ENCODE measurements around the gene CEP104. TPM values are rescaled to one million over a fixed set of nuclear protein-coding genes. Genes with fewer than 3 reads are reported as not detected.

The CEP104 gene
- polyA plus RNA-seq, 1 of the 3 experiments (the other 2 are of a cell fraction): 19.2 TPM

DNA sequence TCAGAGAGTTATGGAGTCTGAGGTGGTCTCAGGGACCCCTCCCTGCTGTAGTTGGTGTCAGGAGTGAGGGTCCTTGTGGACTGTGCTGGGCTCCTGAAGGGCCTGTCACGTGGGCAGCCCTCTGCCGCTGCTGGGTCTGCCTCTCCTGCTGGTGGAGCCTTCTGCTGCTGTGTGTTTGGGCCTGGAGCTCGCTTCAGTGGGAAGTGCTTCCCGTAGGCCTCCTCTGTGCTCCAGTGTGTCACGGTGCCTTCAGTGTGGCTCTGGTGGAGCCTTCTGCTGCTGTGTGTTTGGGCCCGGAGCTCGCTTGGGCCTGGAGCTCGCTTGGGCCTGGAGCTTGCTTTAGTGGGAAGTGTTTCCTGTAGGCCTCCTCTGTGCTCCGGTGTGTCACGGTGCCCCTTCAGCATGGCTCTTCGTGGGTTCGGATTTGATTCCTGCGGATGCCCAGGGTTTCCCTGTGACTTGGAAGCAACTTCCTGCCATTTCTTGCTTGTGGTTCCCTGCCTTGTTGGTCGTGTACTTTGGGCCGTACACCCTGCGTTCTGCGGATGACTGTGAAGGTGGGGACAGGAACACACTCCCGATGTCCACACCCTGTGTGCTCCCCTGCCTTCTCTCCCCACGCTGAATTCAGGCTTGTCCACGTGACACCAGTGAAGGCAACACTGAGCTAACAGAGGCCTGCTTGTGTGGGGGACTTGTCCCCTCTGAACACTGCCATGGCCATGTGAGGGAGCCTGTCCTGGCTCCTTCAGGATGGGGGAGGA lies 23.6 kb upstream of the CEP104 start:
- Histone ChIP-seq H3K4me3 (ENCODE audit: low read depth in 2 of 2, low read length in 1 of 2) (no peak overlapping the region), H3K27ac (ENCODE audit: low read depth in 2 of 2, low read length in 1 of 2) (no peak overlapping the region), H3K36me3 (replicated peaks in 1 of 2; ENCODE audit: control insufficient read depth in 1 of 2, insufficient read depth in 2 of 2, low read length in 1 of 2) (peaks cover 7 to 15% of the 10 kb centered on the region in 2 experiments), H3K27me3 (ENCODE audit: insufficient read depth) (no peaks in the 10 kb centered on the region), H2AFZ (ENCODE audit: low read depth) (no peak overlapping the region), H3K9ac (no peak overlapping the region), H3K9me2 (no peaks in the 10 kb centered on the region), H3F3A (replicated peaks; ENCODE audit: insufficient read depth) (no peaks in the 10 kb centered on the region), H4K20me1 (ENCODE audit: insufficient read depth) (no peaks in the 10 kb centered on the region), H3K4me1 (ENCODE audit: control insufficient read depth in 1 of 2, insufficient read depth in 2 of 2, low read depth in 1 of 2, low read length in 1 of 2) (no peaks in the 10 kb centered on the region), H3K79me2 (ENCODE audit: insufficient read depth) (no peaks in the 10 kb centered on the region), H3K4me2 (no peak overlapping the region), H3K9me3 (no peaks in the 10 kb centered on the region)
- no peak for DNase-seq
- TF ChIP-seq, protein P1, sequence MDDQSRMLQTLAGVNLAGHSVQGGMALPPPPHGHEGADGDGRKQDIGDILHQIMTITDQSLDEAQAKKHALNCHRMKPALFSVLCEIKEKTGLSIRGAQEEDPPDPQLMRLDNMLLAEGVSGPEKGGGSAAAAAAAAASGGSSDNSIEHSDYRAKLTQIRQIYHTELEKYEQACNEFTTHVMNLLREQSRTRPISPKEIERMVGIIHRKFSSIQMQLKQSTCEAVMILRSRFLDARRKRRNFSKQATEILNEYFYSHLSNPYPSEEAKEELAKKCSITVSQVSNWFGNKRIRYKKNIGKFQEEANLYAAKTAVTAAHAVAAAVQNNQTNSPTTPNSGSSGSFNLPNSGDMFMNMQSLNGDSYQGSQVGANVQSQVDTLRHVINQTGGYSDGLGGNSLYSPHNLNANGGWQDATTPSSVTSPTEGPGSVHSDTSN (IDR thresholded peaks at IDR 0.05): no peak
- TF ChIP-seq EP300 (IDR thresholded peaks at IDR 0.05; ENCODE audit: borderline replicate concordance in 1 of 2, low read depth in 1 of 2, low read length in 1 of 2): no peak
- TF ChIP-seq, protein P2, sequence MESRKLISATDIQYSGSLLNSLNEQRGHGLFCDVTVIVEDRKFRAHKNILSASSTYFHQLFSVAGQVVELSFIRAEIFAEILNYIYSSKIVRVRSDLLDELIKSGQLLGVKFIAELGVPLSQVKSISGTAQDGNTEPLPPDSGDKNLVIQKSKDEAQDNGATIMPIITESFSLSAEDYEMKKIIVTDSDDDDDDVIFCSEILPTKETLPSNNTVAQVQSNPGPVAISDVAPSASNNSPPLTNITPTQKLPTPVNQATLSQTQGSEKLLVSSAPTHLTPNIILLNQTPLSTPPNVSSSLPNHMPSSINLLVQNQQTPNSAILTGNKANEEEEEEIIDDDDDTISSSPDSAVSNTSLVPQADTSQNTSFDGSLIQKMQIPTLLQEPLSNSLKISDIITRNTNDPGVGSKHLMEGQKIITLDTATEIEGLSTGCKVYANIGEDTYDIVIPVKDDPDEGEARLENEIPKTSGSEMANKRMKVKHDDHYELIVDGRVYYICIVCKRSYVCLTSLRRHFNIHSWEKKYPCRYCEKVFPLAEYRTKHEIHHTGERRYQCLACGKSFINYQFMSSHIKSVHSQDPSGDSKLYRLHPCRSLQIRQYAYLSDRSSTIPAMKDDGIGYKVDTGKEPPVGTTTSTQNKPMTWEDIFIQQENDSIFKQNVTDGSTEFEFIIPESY (IDR thresholded peaks at IDR 0.05; ENCODE audit: borderline replicate concordance, low read depth): no peak
- 93% methylated on average over 18 of the region's 20 CpGs for WGBS (ENCODE audit: low lambda C conversion rate)
- ChIA-PET POLR2A (no interaction called here), CTCF (no interaction called here)

DNA sequence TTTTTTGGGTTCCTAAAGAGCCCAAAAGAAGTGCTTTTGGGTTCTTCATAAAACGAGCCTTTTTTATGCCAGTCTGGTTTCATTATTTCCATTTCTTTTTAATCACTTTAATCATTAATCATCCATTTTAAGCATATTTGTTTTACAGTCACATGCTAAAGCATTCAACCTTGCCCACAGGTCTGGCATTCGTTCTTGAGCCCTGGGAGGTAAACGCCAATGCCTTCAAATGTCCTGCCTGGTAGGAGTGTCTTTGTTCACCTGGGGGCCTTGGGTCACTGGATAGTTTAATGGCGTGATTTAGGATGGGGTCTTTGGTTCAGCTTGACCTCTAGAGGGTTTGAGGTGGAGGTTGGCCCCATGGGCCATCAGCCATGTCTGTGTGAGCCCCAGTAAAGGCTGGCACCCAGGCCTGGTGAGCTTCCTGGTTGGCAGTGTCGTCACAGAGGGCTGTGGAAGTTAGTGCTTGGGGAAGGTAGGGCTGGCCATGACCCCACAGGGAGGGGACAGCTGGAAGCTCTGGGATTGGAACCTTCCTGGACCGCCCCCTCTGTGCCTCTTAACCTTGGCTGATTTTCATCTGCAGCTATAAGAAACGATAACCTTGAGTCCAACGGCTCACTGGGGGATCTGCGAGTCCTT lies 22.9 kb upstream of the CEP104 start:
- POLR2A ChIA-PET: no interaction called here
- no peak for TF ChIP-seq EZH2phosphoT487 (IDR thresholded peaks at IDR 0.05; ENCODE audit: borderline replicate concordance, low read depth)
- no peak for TF ChIP-seq YY1 (IDR thresholded peaks at IDR 0.05; ENCODE audit: low read depth)
- TF ChIP-seq FOXM1 (IDR thresholded peaks at IDR 0.05; ENCODE audit: low read depth): no peak
- TF ChIP-seq TAF1 (IDR thresholded peaks at IDR 0.05; ENCODE audit: borderline replicate concordance, low read depth, low read length): no peak
- TF ChIP-seq TCF12 (IDR thresholded peaks at IDR 0.05): no peak
- no peak for TF ChIP-seq SMC3 (IDR thresholded peaks at IDR 0.05; ENCODE audit: low read depth, low read length)
- no peak for TF ChIP-seq RAD21 (IDR thresholded peaks at IDR 0.05; ENCODE audit: low read length)
- TF ChIP-seq RCOR1 (IDR thresholded peaks at IDR 0.05; ENCODE audit: low read length): no peak
- TF ChIP-seq, protein P3, sequence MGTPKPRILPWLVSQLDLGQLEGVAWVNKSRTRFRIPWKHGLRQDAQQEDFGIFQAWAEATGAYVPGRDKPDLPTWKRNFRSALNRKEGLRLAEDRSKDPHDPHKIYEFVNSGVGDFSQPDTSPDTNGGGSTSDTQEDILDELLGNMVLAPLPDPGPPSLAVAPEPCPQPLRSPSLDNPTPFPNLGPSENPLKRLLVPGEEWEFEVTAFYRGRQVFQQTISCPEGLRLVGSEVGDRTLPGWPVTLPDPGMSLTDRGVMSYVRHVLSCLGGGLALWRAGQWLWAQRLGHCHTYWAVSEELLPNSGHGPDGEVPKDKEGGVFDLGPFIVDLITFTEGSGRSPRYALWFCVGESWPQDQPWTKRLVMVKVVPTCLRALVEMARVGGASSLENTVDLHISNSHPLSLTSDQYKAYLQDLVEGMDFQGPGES (IDR thresholded peaks at IDR 0.05; ENCODE audit: low read depth, low read length): no peak
- no peak for TF ChIP-seq RFX5 (IDR thresholded peaks at IDR 0.05; ENCODE audit: low read length)
- no peak for TF ChIP-seq ELF1 (IDR thresholded peaks at IDR 0.05)
- TF ChIP-seq, protein P4, sequence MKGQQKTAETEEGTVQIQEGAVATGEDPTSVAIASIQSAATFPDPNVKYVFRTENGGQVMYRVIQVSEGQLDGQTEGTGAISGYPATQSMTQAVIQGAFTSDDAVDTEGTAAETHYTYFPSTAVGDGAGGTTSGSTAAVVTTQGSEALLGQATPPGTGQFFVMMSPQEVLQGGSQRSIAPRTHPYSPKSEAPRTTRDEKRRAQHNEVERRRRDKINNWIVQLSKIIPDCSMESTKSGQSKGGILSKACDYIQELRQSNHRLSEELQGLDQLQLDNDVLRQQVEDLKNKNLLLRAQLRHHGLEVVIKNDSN (IDR thresholded peaks at IDR 0.05; ENCODE audit: borderline replicate concordance, low read depth): no peak
- no peak for TF ChIP-seq GATA2 (CRISPR knock-in tag; IDR thresholded peaks at IDR 0.05)
- TF ChIP-seq RXRA (IDR thresholded peaks at IDR 0.05; ENCODE audit: borderline replicate concordance, low read depth): no peak
- TF ChIP-seq, protein P5, sequence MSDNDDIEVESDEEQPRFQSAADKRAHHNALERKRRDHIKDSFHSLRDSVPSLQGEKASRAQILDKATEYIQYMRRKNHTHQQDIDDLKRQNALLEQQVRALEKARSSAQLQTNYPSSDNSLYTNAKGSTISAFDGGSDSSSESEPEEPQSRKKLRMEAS (IDR thresholded peaks at IDR 0.05; ENCODE audit: low read depth): no peak
- TF ChIP-seq, protein P6, sequence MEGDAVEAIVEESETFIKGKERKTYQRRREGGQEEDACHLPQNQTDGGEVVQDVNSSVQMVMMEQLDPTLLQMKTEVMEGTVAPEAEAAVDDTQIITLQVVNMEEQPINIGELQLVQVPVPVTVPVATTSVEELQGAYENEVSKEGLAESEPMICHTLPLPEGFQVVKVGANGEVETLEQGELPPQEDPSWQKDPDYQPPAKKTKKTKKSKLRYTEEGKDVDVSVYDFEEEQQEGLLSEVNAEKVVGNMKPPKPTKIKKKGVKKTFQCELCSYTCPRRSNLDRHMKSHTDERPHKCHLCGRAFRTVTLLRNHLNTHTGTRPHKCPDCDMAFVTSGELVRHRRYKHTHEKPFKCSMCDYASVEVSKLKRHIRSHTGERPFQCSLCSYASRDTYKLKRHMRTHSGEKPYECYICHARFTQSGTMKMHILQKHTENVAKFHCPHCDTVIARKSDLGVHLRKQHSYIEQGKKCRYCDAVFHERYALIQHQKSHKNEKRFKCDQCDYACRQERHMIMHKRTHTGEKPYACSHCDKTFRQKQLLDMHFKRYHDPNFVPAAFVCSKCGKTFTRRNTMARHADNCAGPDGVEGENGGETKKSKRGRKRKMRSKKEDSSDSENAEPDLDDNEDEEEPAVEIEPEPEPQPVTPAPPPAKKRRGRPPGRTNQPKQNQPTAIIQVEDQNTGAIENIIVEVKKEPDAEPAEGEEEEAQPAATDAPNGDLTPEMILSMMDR (IDR thresholded peaks at IDR 0.05): no peak
- no peak for TF ChIP-seq JUND (IDR thresholded peaks at IDR 0.05)
- TF ChIP-seq CHD2 (IDR thresholded peaks at IDR 0.05; ENCODE audit: low read length, partially characterized antibody): no peak

More for the DNA sequence above, 22.9 kb upstream of the CEP104 start:
- Histone ChIP-seq H3K9ac (no peak overlapping the region), H2AFZ (ENCODE audit: low read depth) (no peak overlapping the region), H3K27ac (ENCODE audit: low read depth in 2 of 2, low read length in 1 of 2) (no peak overlapping the region), H3K79me2 (ENCODE audit: insufficient read depth) (no peaks in the 10 kb centered on the region), H3K4me2 (no peak overlapping the region), H3F3A (replicated peaks; ENCODE audit: insufficient read depth) (no peaks in the 10 kb centered on the region), H4K20me1 (ENCODE audit: insufficient read depth) (no peaks in the 10 kb centered on the region), H3K9me2 (no peaks in the 10 kb centered on the region), H3K9me3 (no peaks in the 10 kb centered on the region), H3K36me3 (replicated peaks in 1 of 2; ENCODE audit: control insufficient read depth in 1 of 2, insufficient read depth in 2 of 2, low read length in 1 of 2) (peaks cover 7 to 17% of the 10 kb centered on the region in 2 experiments), H3K4me1 (ENCODE audit: control insufficient read depth in 1 of 2, insufficient read depth in 2 of 2, low read depth in 1 of 2, low read length in 1 of 2) (no peaks in the 10 kb centered on the region), H3K27me3 (ENCODE audit: insufficient read depth) (no peaks in the 10 kb centered on the region), H3K4me3 (ENCODE audit: low read depth in 2 of 2, low read length in 1 of 2) (no peak overlapping the region)
- no peak for DNase-seq
- CTCF ChIA-PET: no interaction called here
- WGBS (ENCODE audit: low lambda C conversion rate): 70% methylated on average over 5 of the region's 9 CpGs

All from SK-N-SH (cell line).